Hepatocyte (in vitro differentiated cells): ENCODE data around the gene JAKMIP1.

ENCODE experiments used
- CTCF ChIP-seq: fragments of 200-600 bp; sonication (generic); IDR thresholded peaks from 2 replicates; pipeline ENCODE4 v1.5.1; 2016; ENCODE audit warnings: antibody characterized with exemption, mild to moderate bottlenecking; ENCODE audit not compliant: poor library complexity
- EZH2phosphoT487 ChIP-seq: fragments of 200-600 bp; sonication (generic); IDR thresholded peaks from one replicate; pipeline ENCODE4 v1.6.1; 2018; ENCODE audit warnings: antibody characterized with exemption, mild to moderate bottlenecking, low read depth, moderate library complexity; ENCODE audit not compliant: unreplicated experiment, severe bottlenecking

GRCh38 chr4:6105311-6105911, 94.9 kb downstream of the JAKMIP1 start:
- TF ChIP-seq CTCF, result no peak
- no peak for TF ChIP-seq EZH2phosphoT487
